Colon (tissue), 2 donors: ENCODE data around the gene GUCA1A.

ENCODE experiments used
- FAIRE-seq: peaks from 2 replicates; lab custom pipeline; 2012; peaks lifted over from hg19 to GRCh38; lab: Jason Lieb, UNC
- donor health status: control.
- donor health status: control.

The GUCA1A gene

DNA sequence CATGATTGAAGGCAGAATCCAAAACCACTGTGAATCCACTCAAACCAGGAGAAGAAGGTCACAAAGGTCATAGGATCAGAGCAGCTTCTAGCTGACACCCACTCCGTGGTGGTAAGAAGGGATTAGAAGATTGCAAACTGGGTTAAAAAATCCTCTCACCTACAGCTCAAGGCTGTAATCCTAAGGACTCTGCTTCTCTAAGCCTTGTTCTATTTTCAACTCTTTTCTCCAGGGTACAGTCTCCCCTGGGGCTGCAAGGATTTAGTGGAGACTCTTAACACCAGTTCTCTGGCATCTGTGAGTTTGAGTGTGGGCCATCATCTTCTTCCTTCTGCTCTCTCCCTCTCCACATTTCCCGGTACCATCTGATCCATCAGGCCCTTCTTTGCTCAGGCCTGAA lies at the start of gene GUCA1A:
TSS of gene GUCA1A (plus strand) at position 264 of the 400 bp plus-strand sequence. CDS start 250 bp downstream, outside the sequence.
- FAIRE-seq, result no peak

DNA sequence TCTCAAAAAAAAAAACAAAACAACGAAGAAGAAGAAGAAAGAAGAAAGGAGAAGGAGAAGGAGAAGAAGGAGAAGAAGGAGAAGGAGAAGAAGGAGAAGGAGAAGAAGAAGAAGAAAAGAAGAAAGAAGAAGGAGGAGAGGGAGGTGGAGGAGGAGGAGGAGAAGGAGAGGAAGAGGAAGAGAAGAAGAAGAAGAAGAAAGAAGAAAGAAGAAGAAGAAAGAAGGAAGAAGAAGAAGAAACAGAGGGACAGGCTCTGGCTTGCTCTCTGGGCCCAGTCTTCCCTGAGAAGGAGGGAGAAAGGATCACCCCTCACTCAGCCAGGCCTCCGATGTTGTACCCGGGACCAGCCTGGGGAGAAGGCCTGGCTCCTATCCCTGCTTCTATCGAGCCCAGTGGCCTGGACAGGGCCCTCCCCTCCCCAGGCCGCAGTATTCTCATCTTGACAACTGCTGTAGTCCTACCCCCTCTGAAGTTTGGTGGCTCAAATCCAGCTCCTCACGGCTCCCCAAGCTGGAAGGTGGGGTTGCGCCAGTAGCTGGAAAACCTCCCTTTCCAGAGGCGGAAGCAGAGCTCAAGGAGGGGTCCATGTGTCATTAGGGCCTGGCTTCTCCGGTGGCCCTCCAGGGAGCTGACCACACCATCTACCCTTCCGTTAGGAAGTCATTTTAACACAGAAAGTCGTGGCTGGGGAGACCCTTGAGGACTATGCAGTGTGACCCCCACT lies 49.6 kb upstream of the GUCA1A start:
- FAIRE-seq, result no peak

DNA sequence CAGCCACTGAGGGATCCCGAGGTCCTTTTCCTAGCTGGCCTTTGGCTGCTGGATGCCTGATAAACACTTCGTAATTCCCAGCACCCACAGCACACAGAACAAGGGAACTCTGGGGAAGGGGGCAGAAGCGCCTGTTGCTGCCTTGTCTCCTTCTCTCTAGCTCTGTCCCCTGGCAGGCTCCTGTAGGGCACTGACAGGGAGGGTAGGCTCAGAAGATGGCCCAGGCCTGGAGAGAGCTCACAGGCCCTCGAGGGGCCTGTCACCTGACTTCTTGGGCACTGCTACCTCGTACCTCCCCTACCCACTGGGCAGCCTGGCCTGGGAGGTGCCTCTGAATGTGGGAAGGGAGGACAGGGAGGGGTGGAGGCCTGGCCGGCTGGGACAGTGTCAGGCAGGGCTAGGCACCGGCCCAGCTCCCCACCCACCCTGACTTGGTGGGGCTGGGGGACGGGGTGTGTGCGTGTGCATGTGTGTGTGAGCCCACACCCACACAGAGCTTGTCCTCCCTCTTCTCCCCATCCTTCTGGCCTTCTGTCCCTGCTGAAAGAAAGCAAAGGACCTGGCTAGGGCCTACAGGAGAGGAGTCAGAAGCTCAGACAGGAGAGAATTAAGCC lies 48.8 kb upstream of the GUCA1A start:
- no peak for FAIRE-seq

DNA sequence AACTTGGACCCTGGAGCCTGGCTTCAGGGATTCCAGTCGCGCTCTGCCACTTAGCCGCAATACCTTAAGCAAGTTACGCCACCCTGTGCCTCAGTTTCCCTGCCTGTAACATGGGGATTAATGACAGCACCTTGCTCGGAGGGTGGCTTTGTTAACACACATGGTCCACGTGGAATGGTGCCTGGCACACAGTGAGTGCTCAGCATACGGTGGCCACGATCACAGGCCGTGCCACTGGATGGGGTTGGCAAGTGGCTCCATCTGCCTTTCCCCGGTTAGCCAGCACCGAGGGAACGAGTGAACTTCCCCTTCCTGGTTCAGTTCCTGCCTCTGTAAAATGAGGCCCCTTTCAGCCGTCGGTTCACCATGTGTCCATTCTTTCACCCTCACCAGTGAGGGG lies 47.9 kb upstream of the GUCA1A start:
- FAIRE-seq, result no peak

DNA sequence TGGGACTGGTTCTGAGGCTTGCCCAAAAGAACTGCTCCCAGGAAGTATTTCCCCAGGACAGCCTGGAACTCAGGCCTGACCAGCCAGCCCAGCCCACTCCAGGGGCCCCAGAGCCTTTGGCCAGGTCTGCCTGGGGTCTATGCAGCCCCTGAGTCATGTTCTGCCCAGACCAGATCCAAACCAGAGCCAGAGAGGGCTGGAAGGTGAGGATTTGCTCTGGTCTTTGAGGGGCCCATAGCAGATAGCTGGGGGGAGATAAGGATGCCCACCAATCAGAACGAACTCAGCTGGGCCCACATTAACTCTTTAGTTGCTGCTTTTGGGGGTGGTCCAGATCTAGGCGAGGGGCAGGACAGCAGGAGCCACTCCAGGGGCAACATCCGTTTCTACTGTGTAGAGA lies 47.5 kb upstream of the GUCA1A start:
- FAIRE-seq, result no peak

DNA sequence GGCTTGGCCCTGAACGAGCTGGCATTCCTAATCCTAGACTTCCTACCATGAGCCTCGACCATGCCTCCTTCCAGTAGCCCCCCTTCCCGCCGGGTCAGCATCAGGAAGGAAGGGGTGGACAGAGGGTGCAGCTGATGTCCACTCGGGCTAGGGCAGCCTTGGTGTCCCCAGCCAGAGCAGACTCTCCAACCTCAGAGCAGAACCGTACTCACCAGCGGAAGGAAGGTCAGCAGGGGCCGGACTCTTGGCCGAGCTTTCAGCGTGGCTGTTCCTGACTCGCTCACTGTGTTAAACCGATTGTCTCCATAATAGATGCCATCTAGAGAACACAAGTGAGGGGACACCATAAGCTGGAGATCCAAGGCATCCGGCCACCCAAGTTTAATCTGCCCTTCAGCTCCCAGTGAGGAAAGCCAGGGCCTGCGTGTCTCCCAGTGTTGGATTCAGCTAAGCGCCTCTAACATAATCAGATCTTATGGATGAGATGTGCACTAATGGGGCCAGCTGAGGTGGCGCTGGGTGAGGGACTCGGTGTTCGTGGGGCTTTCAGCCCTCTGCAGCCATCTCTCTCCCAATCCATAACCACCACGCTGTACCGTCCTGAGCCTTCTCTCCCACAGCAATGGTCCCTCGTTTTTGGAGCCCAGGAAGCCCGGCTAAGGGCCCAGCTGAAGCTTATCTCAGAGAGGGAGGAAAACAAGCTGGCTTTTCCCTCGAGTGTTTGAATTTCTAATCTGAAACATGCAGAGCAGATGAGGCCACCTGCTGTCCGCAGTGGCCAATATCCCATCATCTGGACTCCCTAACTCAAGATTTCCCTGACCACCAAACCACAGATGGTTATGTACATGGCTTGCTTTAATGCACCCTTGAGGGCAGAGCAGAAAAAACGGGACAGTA lies 44.5 kb upstream of the GUCA1A start:
- FAIRE-seq, result no peak

DNA sequence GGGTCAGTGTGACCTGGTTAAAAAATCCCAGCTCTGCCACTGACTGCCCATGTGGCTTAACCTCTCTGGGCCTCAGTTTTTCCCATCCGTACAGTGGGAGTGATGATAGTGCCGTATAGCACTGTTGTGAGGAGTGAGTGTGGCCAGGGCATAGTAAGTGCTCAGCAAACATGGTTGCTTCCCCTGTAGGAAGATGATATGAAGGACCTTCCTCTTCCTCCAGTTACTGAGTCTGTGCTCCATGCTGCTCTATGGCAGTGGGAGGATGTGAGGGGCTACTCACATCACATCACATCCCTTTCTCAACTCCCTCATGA lies 43.8 kb upstream of the GUCA1A start:
- no peak for FAIRE-seq

DNA sequence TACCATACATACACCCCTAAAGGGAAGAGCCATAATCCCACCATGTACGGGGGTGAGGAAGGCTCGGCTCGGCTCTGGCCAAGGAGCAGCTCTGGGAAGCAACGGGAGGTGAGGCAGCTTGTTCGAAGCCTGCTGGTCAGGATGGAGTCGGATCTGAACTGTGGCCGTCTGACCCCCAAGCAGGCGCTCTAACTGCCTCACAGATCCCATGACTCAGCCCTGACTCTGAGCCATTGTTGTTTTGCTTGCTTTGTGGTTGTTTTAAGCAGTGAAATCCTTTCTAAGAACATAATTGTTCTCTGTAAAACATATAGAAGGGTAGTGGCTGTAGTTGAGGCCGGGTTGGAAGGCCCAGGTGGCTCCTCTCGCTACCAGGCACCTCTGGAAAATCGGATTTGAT lies 41.6 kb upstream of the GUCA1A start:
- no peak for FAIRE-seq

DNA sequence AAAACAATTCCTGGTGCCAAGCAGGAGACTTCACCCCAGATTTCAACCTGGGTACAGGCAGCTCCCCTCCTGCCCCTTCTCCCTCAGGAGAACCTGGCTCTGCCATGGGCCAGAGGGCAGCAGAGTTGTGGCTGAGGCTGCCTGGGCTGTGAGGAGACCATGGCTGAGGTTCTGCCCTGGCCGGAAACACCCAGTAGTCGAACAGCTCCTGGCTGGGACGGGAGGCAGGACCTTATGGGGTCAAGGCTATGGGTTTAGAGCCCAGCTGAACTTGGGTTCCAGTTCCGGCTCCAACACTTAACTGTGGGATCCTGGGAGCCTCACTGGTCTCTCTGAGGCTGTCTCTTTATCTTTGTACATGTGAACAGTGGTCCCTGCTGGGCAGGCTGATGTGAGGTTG lies 39.2 kb upstream of the GUCA1A start:
- no peak for FAIRE-seq

DNA sequence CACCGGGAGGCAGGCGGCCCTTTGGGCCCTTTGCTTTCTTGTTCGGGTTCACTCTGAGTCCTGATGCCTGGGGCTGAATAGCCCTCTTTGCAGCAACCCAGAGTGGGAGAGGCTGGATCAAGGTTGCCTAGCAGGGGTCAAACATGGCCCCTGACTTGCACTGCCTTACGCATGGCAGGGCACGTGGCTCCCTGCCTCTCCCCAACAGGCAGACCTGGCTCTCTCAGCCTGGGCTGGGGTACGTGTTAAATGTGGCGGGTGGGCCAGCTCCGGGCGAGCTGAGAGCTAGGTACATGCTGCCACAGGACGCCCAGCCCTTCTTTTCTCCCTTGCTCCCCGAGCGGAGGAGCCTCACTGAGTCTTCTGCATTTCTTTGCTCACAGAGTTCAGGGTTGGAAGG lies 38.0 kb upstream of the GUCA1A start:
- FAIRE-seq, result no peak

DNA sequence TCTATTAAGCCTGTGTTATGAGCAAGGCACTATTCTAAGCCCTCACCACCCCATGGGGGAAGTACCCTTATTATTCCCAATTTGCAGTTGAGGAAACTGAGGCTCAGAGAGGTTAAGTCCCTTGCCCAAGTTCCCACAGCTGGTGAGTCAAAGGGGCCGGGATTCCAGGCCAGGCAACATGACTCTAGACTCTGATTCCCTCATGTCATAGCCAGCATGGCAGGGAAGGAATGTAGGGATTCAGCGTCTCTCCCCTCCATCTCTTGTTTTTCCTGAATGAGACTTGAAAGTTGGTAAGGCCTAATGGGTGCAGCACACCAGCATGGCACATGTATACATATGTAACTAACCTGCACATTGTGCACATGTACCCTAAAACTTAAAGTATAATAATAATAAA lies 37.4 kb upstream of the GUCA1A start:
- FAIRE-seq, result no peak

DNA sequence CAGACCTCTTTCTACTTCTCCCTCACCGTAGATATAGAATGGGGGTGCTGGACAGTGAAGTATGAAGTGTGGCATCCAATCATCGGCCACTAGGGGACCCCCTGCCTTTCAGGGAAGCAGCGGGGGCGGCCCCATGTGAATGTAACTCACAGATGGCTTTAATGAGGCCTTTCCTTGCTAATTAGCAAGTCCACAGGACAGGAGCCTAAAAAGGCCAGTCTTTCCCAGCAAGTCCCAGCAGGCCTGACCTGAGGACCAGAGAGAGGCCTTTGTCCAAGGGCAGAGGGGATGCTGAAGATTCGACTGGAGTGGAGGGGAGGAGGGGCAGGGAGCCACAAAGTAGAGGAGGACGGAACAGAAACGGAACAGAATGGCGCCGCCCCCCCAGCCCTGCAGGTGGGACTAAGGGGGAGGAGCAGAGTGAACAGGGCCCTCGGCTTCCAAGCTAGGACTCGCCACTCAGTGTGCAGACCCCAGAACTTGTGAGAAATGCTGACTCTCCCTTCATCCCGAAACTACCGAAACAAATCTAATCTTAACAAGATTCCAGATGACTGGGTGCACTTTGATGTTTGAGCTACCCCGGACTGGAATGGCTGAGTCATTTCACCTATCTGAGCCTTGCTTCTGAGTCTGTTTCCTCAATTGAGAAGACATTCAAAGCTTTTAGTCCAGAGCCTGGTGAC lies 36.5 kb upstream of the GUCA1A start:
- FAIRE-seq, result no peak

DNA sequence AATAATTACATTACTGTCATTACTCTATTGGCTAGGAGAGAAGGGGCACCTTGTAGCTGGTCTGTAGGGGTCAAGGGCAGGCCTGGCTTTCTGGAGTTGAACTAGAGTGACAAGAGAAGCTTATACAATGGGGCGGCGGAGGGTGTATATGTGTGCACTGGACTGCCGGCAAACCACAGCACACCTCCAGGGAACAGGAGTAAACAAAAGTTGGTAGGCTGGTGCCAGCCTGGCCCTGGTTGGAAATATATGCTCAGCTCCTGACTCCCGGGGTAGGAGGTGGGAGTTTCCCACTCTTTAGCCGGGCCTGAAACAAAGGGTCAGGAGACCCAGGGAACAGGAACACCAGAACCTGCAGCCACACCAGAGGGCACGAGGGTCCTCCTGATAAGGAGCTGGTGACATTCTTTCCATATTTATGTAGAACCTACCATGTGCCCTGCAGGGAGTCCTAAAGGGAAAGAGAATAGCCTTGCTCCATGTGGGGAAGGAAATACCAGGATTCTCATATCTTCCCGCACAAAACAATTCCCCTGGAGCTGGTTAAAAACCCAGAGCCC lies 35.9 kb upstream of the GUCA1A start:
- FAIRE-seq, result no peak

DNA sequence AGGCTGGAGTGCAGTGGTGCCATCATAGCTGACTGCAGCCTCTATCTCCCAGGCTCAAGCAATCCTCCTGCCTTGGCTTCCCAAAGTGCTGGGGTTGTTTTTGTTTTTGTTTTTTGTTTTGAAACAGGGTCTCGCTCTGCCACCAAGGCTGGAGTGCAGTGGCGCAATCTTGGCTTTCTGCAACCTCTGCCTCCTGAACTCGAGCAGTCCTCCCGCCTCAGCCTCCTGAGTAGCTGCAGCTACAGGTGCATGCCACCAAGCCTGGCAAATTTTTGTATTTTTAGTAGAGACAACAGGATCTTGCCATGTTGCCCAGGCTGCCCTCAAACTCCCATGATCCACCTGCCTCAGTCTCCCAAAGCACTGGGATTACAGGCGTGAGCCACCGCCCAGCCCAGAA lies 35.0 kb upstream of the GUCA1A start:
- no peak for FAIRE-seq

DNA sequence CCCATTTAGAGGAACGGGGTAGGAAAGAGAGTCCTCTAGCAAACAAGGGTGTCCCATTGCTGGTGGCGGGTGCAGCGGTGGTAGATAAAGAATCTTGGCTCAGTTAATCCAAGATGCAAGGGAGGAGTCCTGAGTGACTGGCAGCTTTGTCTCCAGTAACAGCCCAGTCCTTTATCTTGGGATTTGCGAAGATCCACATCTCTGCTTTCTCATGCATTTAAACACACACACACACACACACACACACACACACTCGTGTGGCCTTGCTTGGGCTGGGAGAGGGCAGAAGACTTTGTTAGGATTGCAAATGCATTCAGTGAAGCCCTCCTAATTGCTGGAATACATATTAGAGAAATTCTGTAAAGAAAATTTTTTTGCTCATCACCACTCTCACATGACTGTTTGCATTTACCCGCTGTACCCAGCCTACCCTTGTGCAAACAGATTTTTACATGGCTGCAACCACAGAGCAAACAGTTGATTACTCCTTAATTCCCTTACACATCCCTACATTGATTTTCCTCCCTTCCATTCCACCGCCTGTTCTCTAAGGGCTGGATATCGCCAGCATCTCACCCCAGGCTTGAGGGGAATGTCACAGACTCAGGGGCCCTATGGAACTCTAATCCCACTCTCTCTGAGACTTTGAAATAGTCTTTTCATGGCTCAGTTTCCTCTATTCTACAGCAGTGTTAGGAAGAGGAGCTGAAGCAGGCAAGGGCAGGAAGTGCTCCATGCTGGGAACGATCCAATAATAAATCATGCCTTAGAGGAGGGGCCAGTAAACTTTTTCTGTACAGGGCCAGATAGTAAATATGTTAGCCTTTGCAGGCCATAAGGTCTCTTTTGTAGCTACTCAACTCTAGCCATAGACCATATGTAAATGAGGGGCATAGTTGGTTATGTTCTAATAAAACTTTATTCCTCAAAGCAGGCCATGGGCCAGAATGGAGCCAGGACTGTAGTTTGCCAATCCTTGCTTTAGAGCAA lies 34.2 kb upstream of the GUCA1A start:
- no peak for FAIRE-seq

DNA sequence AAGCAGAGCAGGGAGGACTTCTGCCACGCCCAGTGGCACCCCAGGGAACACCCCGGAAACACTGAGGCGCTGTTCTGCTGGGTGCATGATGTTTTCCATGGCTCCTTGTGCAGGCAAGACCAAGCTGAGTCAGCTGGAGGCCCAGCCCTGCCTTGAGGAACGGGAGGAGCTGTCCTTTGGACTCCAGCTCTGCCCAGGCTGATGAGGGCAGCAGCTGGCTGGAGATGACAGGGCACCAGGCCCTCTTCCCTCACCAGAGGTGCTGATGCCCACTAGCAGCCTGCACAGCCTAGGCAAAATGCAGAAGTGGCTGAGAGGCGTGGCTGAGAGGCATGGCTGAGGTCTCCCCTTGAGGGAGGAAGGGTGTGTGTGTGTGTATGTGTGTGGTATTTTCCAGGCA lies 33.1 kb upstream of the GUCA1A start:
- no peak for FAIRE-seq

DNA sequence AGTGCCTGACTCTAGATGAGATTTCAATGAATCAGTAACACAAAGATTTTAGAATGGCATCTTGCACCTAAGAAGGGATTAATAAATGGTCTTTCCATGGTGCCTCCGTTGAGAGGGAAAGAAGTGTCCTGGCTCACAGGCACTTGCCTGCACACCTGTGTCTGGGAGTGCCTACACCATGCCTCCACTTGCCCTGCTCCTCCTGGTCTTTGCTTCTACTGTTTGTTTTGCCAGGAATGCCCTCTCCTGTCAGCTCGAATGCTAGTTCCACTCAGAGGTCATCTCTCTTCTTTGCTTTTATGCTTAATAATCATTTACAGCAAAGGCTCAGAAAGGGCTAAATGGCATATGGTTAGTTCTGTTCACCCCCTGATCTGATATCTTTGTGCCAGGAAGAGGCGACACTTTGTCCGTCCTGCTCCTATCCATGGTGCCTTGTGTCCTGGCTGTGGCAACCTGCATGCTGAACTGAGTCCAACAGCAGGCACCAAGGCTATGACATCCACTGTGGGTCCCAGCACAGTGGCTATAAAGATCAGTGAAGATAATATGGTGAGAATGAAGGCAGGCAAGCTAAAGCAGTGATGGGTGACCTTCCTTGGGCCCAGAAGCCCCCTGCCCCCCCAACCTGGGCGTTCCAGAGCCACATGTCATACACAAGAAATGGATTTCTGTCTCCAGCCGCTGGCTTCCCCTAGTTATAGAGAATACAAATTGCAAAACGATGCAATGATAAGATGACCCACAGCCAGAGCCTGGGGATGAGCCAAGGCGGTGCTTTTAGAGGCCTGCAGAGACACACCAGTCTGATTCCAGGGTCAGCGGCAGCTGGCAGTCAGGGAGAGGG lies 32.2 kb upstream of the GUCA1A start:
- FAIRE-seq, result no peak

DNA sequence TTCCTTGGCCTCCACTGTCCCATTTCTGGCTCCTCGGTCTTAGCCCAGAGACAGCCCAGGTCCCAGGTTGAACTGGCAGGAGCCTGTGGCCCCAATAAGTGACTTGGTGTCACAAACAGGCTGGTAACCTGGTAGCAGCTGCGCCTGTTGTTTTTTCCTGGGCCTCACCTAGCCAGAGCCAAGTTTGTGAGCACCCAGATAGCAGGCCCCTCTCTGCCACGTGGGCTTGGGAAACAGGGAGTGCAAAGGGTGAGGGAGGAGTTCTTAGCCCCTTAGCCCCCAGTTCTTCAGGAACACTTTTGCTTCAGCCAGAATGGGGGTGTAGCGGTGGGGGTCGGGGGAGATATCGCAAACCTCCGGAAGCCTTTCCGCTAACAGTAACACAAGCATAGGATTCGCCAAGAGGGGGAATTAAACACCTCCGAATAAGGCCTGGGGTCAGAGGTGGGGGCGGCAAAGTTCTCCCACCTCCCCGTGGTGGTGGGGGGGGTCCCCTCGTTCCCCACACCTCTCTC lies 31.5 kb upstream of the GUCA1A start:
- FAIRE-seq, result no peak

DNA sequence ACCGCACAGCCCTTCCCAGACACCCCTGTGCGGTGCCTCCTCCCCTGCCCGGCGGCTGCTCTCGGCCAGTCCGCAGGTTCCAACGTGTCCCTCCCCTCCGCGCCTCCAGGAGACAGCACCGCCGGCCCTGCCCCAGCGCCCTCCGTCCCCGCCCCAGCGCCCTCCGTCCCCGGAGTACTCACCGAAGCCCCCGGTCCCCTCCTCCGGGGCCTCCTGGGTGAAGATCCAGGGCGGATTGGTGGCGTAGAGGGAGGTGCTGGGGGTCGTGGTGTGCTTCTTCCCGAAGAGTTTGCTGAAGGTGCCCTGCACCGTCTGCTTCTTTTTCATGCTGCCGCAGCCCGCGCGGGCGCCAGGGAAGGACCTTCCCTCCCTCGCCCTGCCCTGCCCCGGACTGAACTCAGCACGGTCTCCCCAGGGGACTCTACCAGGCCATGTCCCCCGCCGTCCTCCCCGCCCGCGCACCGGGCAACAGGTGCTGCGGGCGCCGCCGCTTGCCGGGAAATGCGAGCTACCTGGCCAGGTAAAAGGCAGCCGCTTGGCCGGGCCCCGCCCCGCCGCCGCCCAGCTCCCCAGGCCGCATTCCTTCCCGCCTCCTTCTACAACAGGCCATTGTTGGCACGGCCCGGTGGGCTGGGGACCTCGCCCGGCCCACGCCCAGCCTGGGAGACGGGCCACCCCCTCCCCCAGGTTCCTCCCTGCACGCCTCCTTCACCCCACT lies 30.9 kb upstream of the GUCA1A start, which contains the start of gene C6orf132:
TSS of gene C6orf132 (minus strand) at position 503 of the 718 bp plus-strand sequence. CDS start at position 327, 176 bp downstream.
- FAIRE-seq, result no peak
